ENCODE data around the gene SH3BP1. TPM values are rescaled to one million over a fixed set of nuclear protein-coding genes. Genes with fewer than 3 reads are reported as not detected.

SH3BP1 gene
- total RNA-seq, 1 donor from 2014 or later: 9.9 TPM

DNA sequence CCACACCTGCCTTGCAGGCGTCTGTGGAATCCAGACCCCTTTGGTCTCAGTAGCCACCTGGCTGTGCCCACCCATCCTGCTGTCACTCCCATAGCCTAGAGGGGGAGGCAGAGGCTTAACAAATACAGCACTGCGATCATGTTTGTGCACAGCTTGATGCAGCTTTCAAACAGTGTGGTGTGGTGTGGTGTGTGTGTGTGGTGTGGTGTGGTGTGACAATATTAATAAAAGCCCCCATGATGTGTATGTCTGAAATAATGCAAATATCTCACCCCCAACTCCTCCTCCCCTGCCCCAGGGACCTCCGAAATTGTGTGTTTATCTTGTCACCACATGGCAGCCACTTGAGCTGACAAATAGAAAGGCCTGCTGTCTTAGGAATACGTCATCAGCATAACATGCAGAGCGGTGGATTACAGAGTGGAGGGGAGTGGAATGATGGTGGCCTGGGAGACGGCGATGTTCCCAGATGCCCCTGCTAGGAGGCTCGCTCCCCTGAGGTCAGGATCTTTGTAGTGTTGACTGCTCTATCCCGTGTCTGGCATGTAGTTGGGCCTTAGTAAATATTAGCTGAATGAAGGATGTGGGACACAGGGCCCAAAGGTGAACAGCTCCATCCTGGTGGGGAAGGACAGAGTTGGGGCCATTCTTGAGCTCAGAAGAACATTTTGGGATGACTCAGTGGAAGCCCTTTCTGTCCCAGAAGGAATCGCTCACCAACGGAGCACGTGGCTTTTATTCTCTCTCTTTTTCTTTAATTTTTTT, 21.9 kb downstream of the SH3BP1 start:
- H3K9ac ChIP-seq (ENCODE audit: low read depth in 1 of 3, low read length in 3 of 3): peak overlapping the region; percentile 39 to 88 (median 65)
- H3K9me3 ChIP-seq (ENCODE audit: control insufficient read depth in 3 of 3, low read length in 3 of 3): no peaks in the 10 kb centered on the region
- peaks cover 50 to 57% (median 54%) of the 10 kb centered on the region in 3 donors for H3K4me1 ChIP-seq (ENCODE audit: control insufficient read depth in 3 of 3, insufficient read depth in 3 of 3, low read length in 3 of 3)
- H3K27ac ChIP-seq (ENCODE audit: low read depth, low read length): peak overlapping the region; percentile 64
- H3K4me3 ChIP-seq (ENCODE audit: low read length in 3 of 3): peak overlapping the region; percentile 45 to 58 (median 48)
- H3K27me3 ChIP-seq (ENCODE audit: control insufficient read depth in 3 of 3, insufficient read depth in 3 of 3, low read length in 3 of 3): no peaks in the 10 kb centered on the region
- H3K36me3 ChIP-seq (ENCODE audit: control insufficient read depth in 3 of 3, insufficient read depth in 3 of 3, low read length in 3 of 3): peaks cover 0 to 8% (median 6%) of the 10 kb centered on the region in 3 donors

DNA sequence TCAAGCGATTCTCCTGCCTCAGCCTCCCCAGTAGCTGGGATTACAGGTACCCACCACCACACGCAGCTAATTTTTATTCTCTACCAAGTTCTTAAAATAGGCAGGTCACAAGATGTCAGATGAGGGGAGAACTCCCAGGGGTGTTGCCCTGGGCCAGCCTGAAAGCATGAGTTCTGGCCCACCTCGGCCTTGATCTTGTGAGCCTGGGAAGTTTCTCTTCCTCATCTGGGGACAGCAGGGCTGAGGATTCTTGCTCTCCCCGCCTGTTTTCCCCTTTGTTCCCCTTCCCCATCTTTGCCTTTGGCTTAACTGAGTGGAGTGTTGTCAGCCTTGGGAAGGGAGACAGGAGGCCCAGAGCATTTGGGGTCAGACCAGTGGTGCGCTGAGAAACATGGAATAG, 22.6 kb downstream of the SH3BP1 start:
- H3K36me3 ChIP-seq (ENCODE audit: control insufficient read depth in 3 of 3, insufficient read depth in 3 of 3, low read length in 3 of 3): peaks cover 0 to 13% (median 6%) of the 10 kb centered on the region in 3 donors
- no peaks in the 10 kb centered on the region for H3K27me3 ChIP-seq (ENCODE audit: control insufficient read depth in 3 of 3, insufficient read depth in 3 of 3, low read length in 3 of 3)
- no peaks in the 10 kb centered on the region for H3K9me3 ChIP-seq (ENCODE audit: control insufficient read depth in 3 of 3, low read length in 3 of 3)
- H3K27ac ChIP-seq (ENCODE audit: low read depth, low read length): peak overlapping the region; percentile 50
- no peak overlapping the region for H3K4me3 ChIP-seq (ENCODE audit: low read length in 3 of 3)
- peak overlapping the region in 2 of 3 donors; percentile 5 to 25 for H3K9ac ChIP-seq (ENCODE audit: low read depth in 1 of 3, low read length in 3 of 3)
- H3K4me1 ChIP-seq (ENCODE audit: control insufficient read depth in 3 of 3, insufficient read depth in 3 of 3, low read length in 3 of 3): peaks cover 50 to 57% (median 53%) of the 10 kb centered on the region in 3 donors

DNA sequence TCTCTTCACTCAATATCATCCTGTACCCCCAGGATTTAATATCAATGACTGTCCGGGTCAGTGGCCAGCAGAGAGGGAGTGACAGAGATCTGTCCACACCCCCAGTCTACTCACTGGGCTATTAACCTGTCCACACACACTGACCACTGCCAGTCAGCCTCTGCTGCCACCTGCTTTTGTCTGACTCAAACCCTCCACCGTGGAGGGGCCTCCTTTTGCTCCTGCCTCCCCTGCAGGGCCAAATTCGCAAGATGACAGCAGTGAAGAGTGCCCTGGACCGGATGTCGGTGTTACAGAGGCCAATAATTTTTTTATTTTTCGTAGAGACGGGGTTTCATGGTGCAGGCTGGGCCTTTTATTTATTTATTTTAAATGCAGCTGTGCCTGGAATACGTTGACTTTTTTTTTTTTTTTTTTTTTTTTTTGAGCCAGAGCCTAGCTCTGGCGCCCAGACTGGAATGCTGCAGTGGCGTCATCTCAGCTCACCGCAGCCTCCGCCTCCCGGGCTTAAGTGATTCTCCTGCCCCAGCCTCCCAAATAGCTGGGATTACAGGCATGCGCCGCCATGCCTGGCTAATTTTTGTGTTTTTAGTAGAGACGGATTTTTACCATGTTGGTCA, 24.2 kb downstream of the SH3BP1 start:
- Histone ChIP-seq H3K27ac (ENCODE audit: low read depth, low read length) (peak overlapping the region; percentile 44), H3K9ac (ENCODE audit: low read depth in 1 of 3, low read length in 3 of 3) (no peak overlapping the region), H3K4me3 (ENCODE audit: low read length in 3 of 3) (no peak overlapping the region), H3K4me1 (ENCODE audit: control insufficient read depth in 3 of 3, insufficient read depth in 3 of 3, low read length in 3 of 3) (peaks cover 45 to 50% (median 49%) of the 10 kb centered on the region in 3 donors), H3K27me3 (ENCODE audit: control insufficient read depth in 3 of 3, insufficient read depth in 3 of 3, low read length in 3 of 3) (no peaks in the 10 kb centered on the region), H3K9me3 (ENCODE audit: control insufficient read depth in 3 of 3, low read length in 3 of 3) (no peaks in the 10 kb centered on the region), H3K36me3 (ENCODE audit: control insufficient read depth in 3 of 3, insufficient read depth in 3 of 3, low read length in 3 of 3) (peaks cover 0 to 13% (median 6%) of the 10 kb centered on the region in 3 donors)

DNA sequence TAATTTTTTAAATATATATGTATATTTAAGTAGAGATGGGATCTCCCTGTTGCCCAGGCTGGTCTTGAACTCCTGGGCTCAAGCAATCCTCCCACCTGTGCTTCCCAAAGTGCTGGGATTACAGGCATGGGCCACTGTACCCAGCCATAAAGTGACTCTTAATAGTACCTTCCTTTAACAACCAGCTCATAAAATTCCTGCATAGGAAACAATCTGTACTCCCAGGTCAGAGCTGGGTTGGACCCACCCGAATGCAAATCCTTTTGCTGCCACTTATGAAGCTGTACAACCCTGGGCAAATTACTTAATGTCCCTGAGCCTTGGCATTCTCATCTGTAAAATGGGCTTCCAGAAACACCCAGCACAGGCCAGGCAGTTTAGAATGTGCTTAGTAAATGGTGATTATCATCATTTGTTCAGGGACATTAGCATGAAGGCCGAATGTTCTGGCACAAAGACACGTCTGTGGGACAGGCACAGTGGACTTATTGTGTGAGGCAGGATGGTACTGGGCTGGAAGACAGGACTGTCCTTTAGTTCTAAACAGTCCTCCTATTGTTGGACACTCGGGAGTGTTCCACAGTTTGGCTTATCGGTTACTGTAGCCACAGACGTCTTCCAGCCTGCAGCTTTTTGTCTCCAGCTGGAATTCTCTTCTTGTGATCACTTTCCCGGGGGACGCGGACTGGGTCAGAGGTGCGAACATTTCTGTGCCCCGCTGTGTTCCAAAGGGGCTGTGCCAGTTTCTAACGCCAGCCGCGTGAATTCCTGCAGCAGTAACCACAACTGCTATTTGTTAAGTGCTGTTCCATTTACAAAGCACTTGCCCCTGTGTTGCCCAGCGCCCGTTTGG, 25.0 kb downstream of the SH3BP1 start:
- peak overlapping the region in 2 of 3 donors; percentile 41 to 54 for H3K9ac ChIP-seq (ENCODE audit: low read depth in 1 of 3, low read length in 3 of 3)
- no peaks in the 10 kb centered on the region for H3K9me3 ChIP-seq (ENCODE audit: control insufficient read depth in 3 of 3, low read length in 3 of 3)
- no peak overlapping the region for H3K27ac ChIP-seq (ENCODE audit: low read depth, low read length)
- no peaks in the 10 kb centered on the region for H3K27me3 ChIP-seq (ENCODE audit: control insufficient read depth in 3 of 3, insufficient read depth in 3 of 3, low read length in 3 of 3)
- peaks cover 0 to 13% (median 6%) of the 10 kb centered on the region in 3 donors for H3K36me3 ChIP-seq (ENCODE audit: control insufficient read depth in 3 of 3, insufficient read depth in 3 of 3, low read length in 3 of 3)
- H3K4me1 ChIP-seq (ENCODE audit: control insufficient read depth in 3 of 3, insufficient read depth in 3 of 3, low read length in 3 of 3): peaks cover 41 to 46% (median 45%) of the 10 kb centered on the region in 3 donors
- no peak overlapping the region for H3K4me3 ChIP-seq (ENCODE audit: low read length in 3 of 3)

DNA sequence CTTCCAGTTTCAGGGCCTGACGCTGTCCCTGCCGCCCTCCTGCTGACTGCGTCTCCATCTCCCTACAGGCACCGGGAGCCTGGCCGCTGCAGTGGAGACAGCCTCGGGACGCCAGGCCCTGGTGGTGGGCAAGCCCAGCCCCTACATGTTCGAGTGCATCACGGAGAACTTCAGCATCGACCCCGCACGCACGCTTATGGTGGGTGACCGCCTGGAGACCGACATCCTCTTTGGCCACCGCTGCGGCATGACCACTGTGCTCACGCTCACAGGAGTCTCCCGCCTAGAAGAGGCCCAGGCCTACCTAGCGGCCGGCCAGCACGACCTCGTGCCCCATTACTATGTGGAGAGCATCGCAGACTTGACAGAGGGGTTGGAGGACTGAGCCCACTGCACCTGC, 26.0 kb downstream of the SH3BP1 start:
- no peak overlapping the region for H3K4me3 ChIP-seq (ENCODE audit: low read length in 3 of 3)
- H3K9ac ChIP-seq (ENCODE audit: low read depth in 1 of 3, low read length in 3 of 3): no peak overlapping the region
- H3K36me3 ChIP-seq (ENCODE audit: control insufficient read depth in 3 of 3, insufficient read depth in 3 of 3, low read length in 3 of 3): peaks cover 0 to 13% (median 6%) of the 10 kb centered on the region in 3 donors
- no peaks in the 10 kb centered on the region for H3K27me3 ChIP-seq (ENCODE audit: control insufficient read depth in 3 of 3, insufficient read depth in 3 of 3, low read length in 3 of 3)
- H3K9me3 ChIP-seq (ENCODE audit: control insufficient read depth in 3 of 3, low read length in 3 of 3): no peaks in the 10 kb centered on the region
- peaks cover 31 to 36% (median 35%) of the 10 kb centered on the region in 3 donors for H3K4me1 ChIP-seq (ENCODE audit: control insufficient read depth in 3 of 3, insufficient read depth in 3 of 3, low read length in 3 of 3)
- no peak overlapping the region for H3K27ac ChIP-seq (ENCODE audit: low read depth, low read length)

DNA sequence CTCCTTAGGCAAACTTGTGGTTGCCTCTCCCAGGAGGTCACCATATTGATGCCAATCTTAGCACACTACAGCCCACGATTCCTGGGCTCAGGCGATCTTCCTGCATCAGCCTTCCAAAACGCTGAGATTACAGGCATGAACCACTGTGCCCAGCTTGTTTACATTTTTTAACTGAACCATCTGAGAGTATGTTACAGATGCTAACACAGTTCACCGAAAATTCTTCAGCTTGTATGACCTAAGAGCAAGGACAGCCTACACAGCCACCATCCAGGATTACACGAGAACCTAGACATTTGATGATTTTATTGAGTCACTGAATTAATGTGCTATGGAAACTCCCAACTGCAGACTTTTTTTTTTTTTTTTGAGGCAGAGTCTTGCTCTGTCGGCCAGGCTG, 30.1 kb downstream of the SH3BP1 start:
- Histone ChIP-seq H3K27ac (ENCODE audit: low read depth, low read length) (no peak overlapping the region), H3K27me3 (ENCODE audit: control insufficient read depth in 3 of 3, insufficient read depth in 3 of 3, low read length in 3 of 3) (no peaks in the 10 kb centered on the region), H3K9me3 (ENCODE audit: control insufficient read depth in 3 of 3, low read length in 3 of 3) (no peaks in the 10 kb centered on the region), H3K36me3 (ENCODE audit: control insufficient read depth in 3 of 3, insufficient read depth in 3 of 3, low read length in 3 of 3) (peaks cover 0 to 13% (median 6%) of the 10 kb centered on the region in 3 donors), H3K9ac (ENCODE audit: low read depth in 1 of 3, low read length in 3 of 3) (no peak overlapping the region), H3K4me1 (ENCODE audit: control insufficient read depth in 3 of 3, insufficient read depth in 3 of 3, low read length in 3 of 3) (peaks cover 14 to 26% (median 22%) of the 10 kb centered on the region in 3 donors), H3K4me3 (ENCODE audit: low read length in 3 of 3) (no peak overlapping the region)

DNA sequence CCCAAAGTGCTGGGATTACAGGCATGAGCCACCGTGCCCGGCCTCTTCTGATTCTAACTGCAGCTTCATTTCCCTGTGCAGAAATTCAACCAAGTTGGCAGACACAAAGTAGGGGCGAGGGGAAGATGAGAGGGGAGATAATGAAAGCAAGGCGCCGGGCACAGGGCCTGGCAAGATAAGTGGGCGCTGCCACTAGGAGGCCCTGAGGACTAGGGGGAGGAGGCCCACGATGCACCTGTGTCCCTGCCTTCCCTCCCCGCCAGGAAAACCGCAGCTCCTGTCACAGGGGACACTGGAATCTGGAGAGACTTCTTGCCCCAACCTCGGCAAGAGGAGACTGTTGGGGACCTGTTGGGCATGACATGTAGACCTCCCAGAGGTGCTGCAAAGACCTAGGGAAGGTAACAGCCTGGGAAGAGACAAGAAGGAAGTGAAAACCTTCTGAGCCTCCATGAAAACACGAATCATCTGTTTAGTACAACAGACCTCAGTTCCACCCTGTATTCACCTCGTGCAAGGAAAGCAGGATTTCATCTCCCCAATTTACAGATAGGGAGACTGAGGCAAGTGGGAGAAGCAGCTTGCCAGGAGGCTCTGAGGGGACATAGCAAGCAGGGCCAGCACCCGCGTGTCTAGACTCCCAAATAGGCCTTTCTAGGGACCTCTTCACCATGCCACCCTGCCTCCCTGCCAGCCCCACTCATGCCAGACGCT, 32.9 kb downstream of the SH3BP1 start:
- H3K9ac ChIP-seq (ENCODE audit: low read depth in 1 of 3, low read length in 3 of 3): no peak overlapping the region
- no peaks in the 10 kb centered on the region for H3K9me3 ChIP-seq (ENCODE audit: control insufficient read depth in 3 of 3, low read length in 3 of 3)
- peaks cover 20 to 32% (median 28%) of the 10 kb centered on the region in 3 donors for H3K4me1 ChIP-seq (ENCODE audit: control insufficient read depth in 3 of 3, insufficient read depth in 3 of 3, low read length in 3 of 3)
- no peak overlapping the region for H3K4me3 ChIP-seq (ENCODE audit: low read length in 3 of 3)
- no peaks in the 10 kb centered on the region for H3K27me3 ChIP-seq (ENCODE audit: control insufficient read depth in 3 of 3, insufficient read depth in 3 of 3, low read length in 3 of 3)
- no peaks in the 10 kb centered on the region for H3K36me3 ChIP-seq (ENCODE audit: control insufficient read depth in 3 of 3, insufficient read depth in 3 of 3, low read length in 3 of 3)
- no peak overlapping the region for H3K27ac ChIP-seq (ENCODE audit: low read depth, low read length)

DNA sequence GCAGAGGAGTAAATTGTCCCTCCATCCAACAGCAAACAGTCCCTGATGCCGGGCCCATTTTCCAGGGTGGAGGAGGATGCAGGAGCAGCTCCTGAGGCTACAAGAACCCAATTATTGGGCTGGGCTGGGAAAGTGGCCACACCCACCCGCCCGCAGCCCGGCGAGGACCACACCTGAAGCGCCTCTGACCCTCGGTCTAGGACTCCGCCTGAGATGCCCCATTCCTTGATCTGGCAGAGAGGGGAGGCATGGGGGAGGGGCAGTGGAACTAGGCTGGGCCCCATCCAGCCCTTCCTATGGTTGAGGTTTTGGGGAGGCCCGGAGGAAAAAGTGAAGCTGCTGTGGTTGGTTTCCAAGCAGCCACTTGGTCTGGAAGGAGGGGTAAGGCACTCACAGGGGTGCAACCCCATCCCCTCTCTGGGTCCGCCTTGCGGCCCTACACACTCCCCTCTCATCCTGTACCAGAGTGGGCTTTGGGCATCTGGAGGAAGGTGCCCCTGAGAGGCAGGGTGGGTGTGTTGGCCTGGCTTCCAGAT, 33.5 kb downstream of the SH3BP1 start:
- Histone ChIP-seq H3K9me3 (ENCODE audit: control insufficient read depth in 3 of 3, low read length in 3 of 3) (no peaks in the 10 kb centered on the region), H3K4me1 (ENCODE audit: control insufficient read depth in 3 of 3, insufficient read depth in 3 of 3, low read length in 3 of 3) (peaks cover 23 to 32% (median 31%) of the 10 kb centered on the region in 3 donors), H3K27ac (ENCODE audit: low read depth, low read length) (no peak overlapping the region), H3K27me3 (ENCODE audit: control insufficient read depth in 3 of 3, insufficient read depth in 3 of 3, low read length in 3 of 3) (no peaks in the 10 kb centered on the region), H3K9ac (ENCODE audit: low read depth in 1 of 3, low read length in 3 of 3) (no peak overlapping the region), H3K4me3 (ENCODE audit: low read length in 3 of 3) (no peak overlapping the region), H3K36me3 (ENCODE audit: control insufficient read depth in 3 of 3, insufficient read depth in 3 of 3, low read length in 3 of 3) (peaks cover 0 to under 1% (median 0%) of the 10 kb centered on the region in 3 donors)

DNA sequence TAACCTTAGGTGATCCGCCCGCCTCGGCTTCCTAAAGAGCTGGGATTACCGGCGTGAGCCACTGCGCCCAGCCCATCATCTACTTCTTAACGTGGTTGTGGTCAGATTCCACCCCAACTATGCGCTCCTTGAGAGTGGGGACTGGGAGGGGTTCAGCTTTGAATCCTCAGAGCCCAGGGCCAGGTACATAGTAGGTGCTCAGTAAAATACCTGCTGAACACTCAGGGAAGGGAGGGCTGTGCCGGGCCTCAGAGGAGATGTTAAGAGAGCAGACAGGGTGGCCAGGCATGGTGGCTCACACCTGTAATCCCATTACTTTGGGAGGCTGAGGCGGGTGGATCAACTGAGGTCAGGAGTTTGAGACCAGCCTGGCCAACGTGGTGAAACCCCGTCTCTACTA, 34.8 kb downstream of the SH3BP1 start:
- H3K4me3 ChIP-seq (ENCODE audit: low read length in 3 of 3): no peak overlapping the region
- H3K4me1 ChIP-seq (ENCODE audit: control insufficient read depth in 3 of 3, insufficient read depth in 3 of 3, low read length in 3 of 3): peaks cover 26 to 36% (median 35%) of the 10 kb centered on the region in 3 donors
- peak overlapping the region in 1 of 3 donors; percentile 66 for H3K9ac ChIP-seq (ENCODE audit: low read depth in 1 of 3, low read length in 3 of 3)
- H3K9me3 ChIP-seq (ENCODE audit: control insufficient read depth in 3 of 3, low read length in 3 of 3): no peaks in the 10 kb centered on the region
- H3K27ac ChIP-seq (ENCODE audit: low read depth, low read length): peak overlapping the region; percentile 94
- H3K27me3 ChIP-seq (ENCODE audit: control insufficient read depth in 3 of 3, insufficient read depth in 3 of 3, low read length in 3 of 3): no peaks in the 10 kb centered on the region
- H3K36me3 ChIP-seq (ENCODE audit: control insufficient read depth in 3 of 3, insufficient read depth in 3 of 3, low read length in 3 of 3): peaks cover 0 to 6% (median 3%) of the 10 kb centered on the region in 3 donors
